ENCODE measurements around the gene ZNF33B.

The ZNF33B gene

GRCh38 chr10:42593284-42593683 is 45.1 kb downstream of the ZNF33B start:
- no peak overlapping the region for H3K4me2 ChIP-seq (ENCODE audit: low read depth, low read length)
- DNase-seq: no peak
- H3K9me2 ChIP-seq (replicated peaks; ENCODE audit: insufficient read depth, low read length): no peaks in the 10 kb centered on the region
- no peaks in the 10 kb centered on the region for H3K79me2 ChIP-seq (ENCODE audit: low read length)
- H3F3A ChIP-seq (ENCODE audit: insufficient read depth, low read length): no peaks in the 10 kb centered on the region
- no peaks in the 10 kb centered on the region for H3K4me1 ChIP-seq (ENCODE audit: low read length)
- H3K36me3 ChIP-seq (replicated peaks; ENCODE audit: insufficient read depth, low read length): peaks cover 28% of the 10 kb centered on the region
- no peak for TF ChIP-seq EZH2phosphoT487 (IDR thresholded peaks at IDR 0.05; ENCODE audit: low read length)
- no peak for TF ChIP-seq CTCF (IDR thresholded peaks at IDR 0.05; ENCODE audit: low read length)
- no peak for TF ChIP-seq EZH2 (optimal IDR thresholded peaks at IDR 0.05; ENCODE audit: low read depth, low read length)
- no peaks in the 10 kb centered on the region for H3K27me3 ChIP-seq (replicated peaks; ENCODE audit: insufficient read depth, low read length)
- no peak overlapping the region for H3K9ac ChIP-seq (ENCODE audit: low read length)
- no peak overlapping the region for H3K27ac ChIP-seq (ENCODE audit: low read length)
- H3K4me3 ChIP-seq (ENCODE audit: low read length): no peak overlapping the region
- no peaks in the 10 kb centered on the region for H4K20me1 ChIP-seq (ENCODE audit: insufficient read depth, low read length)
- no peak overlapping the region for H2AFZ ChIP-seq (ENCODE audit: low read length)
- H3K9me3 ChIP-seq (replicated peaks; ENCODE audit: insufficient read depth, low read length): no peaks in the 10 kb centered on the region

- TF ChIP-seq EZH2phosphoT487 (IDR thresholded peaks at IDR 0.05; ENCODE audit: low read length) (no peak), CTCF (IDR thresholded peaks at IDR 0.05; ENCODE audit: low read length) (no peak), EZH2 (optimal IDR thresholded peaks at IDR 0.05; ENCODE audit: low read depth, low read length) (no peak)
- Histone ChIP-seq H3K9ac (ENCODE audit: low read length) (no peak overlapping the region), H3K36me3 (replicated peaks; ENCODE audit: insufficient read depth, low read length) (no peaks in the 10 kb centered on the region), H3K4me3 (ENCODE audit: low read length) (no peak overlapping the region), H3K27me3 (replicated peaks; ENCODE audit: insufficient read depth, low read length) (no peaks in the 10 kb centered on the region), H2AFZ (ENCODE audit: low read length) (no peak overlapping the region), H3K27ac (ENCODE audit: low read length) (no peak overlapping the region), H3K79me2 (ENCODE audit: low read length) (no peaks in the 10 kb centered on the region), H3K4me2 (ENCODE audit: low read depth, low read length) (no peak overlapping the region), H4K20me1 (ENCODE audit: insufficient read depth, low read length) (no peaks in the 10 kb centered on the region), H3F3A (ENCODE audit: insufficient read depth, low read length) (no peaks in the 10 kb centered on the region), H3K4me1 (ENCODE audit: low read length) (no peaks in the 10 kb centered on the region), H3K9me2 (replicated peaks; ENCODE audit: insufficient read depth, low read length) (no peaks in the 10 kb centered on the region), H3K9me3 (replicated peaks; ENCODE audit: insufficient read depth, low read length) (no peaks in the 10 kb centered on the region)
- DNase-seq: no peak
These were observed 54.5 kb downstream of the ZNF33B start for GRCh38 chr10:42583828-42584227.

- Histone ChIP-seq H3K4me3 (ENCODE audit: low read length) (no peak overlapping the region), H3K79me2 (ENCODE audit: low read length) (no peaks in the 10 kb centered on the region), H3K4me1 (ENCODE audit: low read length) (no peaks in the 10 kb centered on the region), H3K36me3 (replicated peaks; ENCODE audit: insufficient read depth, low read length) (no peaks in the 10 kb centered on the region), H3K27me3 (replicated peaks; ENCODE audit: insufficient read depth, low read length) (no peaks in the 10 kb centered on the region), H3F3A (ENCODE audit: insufficient read depth, low read length) (no peaks in the 10 kb centered on the region), H3K9ac (ENCODE audit: low read length) (no peak overlapping the region), H4K20me1 (ENCODE audit: insufficient read depth, low read length) (no peaks in the 10 kb centered on the region), H3K9me3 (replicated peaks; ENCODE audit: insufficient read depth, low read length) (no peaks in the 10 kb centered on the region), H2AFZ (ENCODE audit: low read length) (no peak overlapping the region), H3K27ac (ENCODE audit: low read length) (no peak overlapping the region), H3K4me2 (ENCODE audit: low read depth, low read length) (no peak overlapping the region), H3K9me2 (replicated peaks; ENCODE audit: insufficient read depth, low read length) (no peaks in the 10 kb centered on the region)
- no peak for DNase-seq
- TF ChIP-seq EZH2phosphoT487 (IDR thresholded peaks at IDR 0.05; ENCODE audit: low read length) (no peak), CTCF (IDR thresholded peaks at IDR 0.05; ENCODE audit: low read length) (no peak), EZH2 (optimal IDR thresholded peaks at IDR 0.05; ENCODE audit: low read depth, low read length) (no peak)
These were observed 60.4 kb downstream of the ZNF33B start for GRCh38 chr10:42578019-42578418.
